Measurements from ENCODE around the gene ADK. TPM values are rescaled to one million over a fixed set of nuclear protein-coding genes. Genes with fewer than 3 reads are reported as not detected.
"Not testable (repeated sequence)": the region's sequence is repeated elsewhere in the genome, so short reads cannot be mapped to it uniquely, and the experiment has no call there.

ADK gene
- total RNA-seq, 1 experiment from 2014 or later, result 33.6 TPM

DNA sequence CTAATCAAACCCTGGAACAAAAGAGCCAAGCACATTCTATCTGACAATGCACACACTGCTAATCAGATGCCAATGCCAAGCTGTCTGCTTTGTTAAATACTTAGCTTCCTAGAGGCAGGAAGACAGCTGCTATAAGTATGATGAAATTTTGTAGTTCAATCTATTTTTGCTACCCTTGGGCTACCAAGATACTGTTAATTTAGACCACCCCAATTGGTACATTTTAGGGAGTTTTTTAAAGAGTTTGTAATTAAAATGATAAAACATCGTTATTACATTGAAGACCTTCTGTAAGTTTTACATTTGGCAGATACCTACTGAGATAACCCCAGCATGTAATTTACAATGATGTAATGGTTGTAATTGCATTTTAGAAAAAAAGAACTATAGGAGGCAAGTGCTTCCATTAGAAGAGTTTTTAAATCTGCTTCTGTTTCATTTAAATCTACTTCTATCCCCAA, 268.5 kb downstream of the ADK start:
- peak; percentile 60 for DNase-seq (ENCODE audit: low read depth)

DNA sequence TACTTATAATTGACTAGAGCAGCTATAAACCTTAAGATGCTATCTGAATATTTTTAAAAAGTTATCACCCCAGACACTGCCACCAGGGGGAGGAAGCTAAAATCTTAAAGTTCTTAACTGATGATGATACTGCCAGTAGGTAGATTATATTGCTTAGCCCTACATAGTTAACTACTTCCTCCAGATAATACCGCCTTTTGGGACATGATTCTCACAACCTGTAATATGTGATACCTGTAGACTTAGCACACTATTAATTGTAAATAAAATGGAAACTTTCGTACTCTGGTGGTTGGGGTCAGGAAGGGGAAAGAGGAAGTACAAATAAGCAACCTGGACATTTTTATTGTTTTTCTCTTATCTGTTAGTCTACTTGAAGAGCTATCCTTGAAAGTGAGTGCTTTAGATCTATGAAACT, 268.9 kb downstream of the ADK start:
- peak; percentile 53 for DNase-seq (ENCODE audit: low read depth)

DNA sequence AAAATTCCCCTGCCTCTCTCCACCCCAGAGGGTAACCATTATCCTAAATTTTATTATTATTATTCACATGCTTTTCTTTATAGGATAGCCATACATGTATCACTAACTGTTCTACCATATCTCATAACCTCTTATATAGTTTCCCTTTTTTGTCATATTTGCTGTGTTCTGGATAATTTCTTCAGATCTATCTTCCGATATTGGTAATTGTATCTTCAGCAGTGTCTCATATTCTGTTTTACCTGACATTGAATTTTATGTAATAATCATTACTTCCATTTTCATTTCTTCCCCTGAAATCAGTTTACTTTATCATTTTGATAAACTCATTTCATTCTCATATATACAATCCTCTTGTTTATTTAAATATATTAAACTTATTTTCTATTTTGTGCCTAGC, 273.5 kb downstream of the ADK start:
- DNase-seq (ENCODE audit: low read depth), result no peak

DNA sequence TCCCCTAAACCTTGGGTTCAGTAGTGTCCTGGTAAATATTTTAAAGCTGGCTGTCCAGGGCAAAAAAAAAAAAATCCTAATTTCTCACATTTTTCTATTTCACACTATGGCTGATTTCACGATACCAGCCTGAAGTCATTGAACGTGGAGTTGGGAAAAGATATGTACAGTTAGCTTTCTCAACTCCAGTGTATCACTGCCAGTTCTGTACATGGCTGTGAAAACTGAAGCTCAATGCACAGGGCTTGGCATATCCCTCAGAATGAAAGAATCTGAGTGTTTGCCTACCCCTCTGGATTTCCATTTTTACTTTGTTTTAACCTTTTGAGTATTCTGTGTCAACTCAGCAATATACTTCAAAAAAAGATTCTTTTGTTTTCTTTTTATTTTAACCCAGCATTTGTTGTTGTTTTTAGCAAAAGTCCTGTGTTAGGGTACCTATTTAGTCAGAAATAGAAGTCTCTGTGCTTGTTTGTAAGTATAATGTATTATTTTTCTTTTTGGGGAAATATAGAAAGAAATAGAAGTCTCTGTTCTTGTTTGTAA, 274.5 kb downstream of the ADK start:
- DNase-seq (ENCODE audit: low read depth), result no peak

DNA sequence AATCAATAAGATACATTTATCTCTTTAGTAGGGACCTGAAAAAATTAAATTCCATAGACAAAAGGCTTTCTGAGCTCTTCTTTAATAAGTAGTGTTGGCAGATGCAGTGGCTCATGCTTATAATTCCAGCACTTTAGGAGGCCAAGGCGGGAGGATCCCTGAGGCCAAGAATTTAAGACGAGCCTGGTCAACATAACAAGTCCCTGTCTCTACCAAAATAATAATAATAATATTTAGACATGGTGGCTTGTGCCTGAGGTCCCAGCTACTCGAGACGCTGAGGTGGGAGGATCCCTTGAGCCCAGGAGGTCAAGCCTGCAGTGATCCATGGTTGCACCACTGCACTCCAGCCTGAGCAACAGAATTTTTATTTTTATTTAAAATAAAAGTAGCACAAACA, 280.8 kb downstream of the ADK start:
- DNase-seq (ENCODE audit: low read depth), result no peak

DNA sequence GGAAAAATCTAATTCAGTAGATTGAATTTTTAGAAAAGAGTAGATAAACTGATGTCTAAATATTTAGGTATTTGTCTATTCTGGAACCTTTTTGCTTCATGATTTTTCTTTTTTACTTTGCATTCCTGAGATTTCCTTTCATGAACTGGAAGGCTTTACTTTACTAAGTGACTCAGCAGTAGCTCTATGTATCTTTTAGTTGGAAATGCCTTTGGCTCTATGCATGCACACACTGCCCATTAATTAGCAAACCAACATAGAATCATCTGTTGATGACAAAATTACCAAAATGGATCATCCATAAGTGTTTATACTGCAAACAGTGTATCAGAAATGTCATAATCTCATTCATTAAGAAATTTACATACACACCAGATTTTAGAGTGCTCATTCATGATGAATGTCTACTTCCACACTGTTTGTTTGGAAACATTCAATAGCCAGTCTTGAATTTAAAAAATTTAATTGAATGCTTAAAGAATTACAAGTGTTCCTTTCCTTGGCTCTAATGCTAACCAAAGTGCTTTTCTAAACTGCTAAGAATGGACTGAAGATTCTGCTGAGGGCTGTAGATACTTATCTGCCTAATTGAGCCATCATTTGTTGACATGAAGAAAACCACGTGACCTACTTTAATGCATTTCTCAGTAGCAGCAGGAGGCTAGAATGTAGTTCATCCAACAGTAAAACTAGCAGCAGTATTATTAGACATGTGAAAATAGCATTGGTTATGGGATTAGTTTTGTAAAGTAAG, 282.0 kb downstream of the ADK start:
- DNase-seq (ENCODE audit: low read depth), result peak; percentile 14

DNA sequence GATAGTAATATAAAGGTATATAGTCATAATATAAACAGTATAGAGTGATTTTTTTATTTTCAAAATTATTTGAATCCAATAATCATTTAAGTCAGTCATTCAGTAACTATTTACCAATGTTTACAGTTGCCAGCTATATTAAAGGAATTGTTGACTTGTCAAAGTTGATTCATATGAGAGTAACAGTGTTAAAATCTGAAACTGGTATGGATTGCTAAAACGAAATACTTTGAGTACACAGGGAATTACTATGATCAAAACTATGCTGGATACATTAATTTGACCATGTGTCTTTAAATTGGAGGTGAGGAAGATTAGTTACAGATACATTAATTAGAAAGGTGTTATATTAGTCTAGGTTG, 282.6 kb downstream of the ADK start:
- DNase-seq (ENCODE audit: low read depth), result no peak

DNA sequence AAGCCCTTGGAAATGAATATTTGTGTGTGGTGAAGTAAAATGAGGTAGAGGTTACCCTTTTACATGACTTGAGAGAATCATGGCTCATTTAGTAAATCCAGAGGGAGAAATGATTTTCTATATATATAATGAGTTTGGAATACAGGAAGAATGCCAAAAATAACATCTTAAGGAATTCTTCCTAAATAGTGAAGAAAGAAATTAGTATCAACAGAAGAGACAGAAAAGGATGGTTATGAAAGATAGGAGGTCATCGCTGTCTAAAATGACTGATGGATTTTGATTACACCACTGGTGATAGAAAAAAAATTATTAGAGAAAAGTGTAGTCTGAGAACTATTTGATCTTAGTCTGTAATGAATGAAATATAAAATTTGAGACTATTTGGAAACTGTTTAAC, 283.0 kb downstream of the ADK start:
- DNase-seq (ENCODE audit: low read depth), result no peak

DNA sequence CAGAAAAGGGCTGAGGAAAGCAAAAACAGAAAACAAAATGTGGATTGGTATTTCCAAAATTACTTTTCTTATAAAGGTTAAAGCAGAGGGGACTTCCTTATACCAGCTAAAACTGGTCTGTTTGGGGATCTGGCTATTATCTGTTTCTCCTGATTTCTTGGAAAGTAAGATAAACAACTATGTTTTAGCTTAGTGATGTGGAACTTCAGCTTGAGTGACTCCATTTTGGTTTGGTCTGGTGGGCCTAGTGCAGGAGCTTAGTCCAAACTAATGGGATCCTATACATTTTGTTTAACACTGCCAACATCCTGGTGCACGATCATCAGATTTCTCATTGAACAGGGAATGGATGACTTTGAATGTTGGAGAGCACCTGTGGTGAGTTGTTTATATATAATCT, 283.5 kb downstream of the ADK start:
- DNase-seq (ENCODE audit: low read depth), result no peak

DNA sequence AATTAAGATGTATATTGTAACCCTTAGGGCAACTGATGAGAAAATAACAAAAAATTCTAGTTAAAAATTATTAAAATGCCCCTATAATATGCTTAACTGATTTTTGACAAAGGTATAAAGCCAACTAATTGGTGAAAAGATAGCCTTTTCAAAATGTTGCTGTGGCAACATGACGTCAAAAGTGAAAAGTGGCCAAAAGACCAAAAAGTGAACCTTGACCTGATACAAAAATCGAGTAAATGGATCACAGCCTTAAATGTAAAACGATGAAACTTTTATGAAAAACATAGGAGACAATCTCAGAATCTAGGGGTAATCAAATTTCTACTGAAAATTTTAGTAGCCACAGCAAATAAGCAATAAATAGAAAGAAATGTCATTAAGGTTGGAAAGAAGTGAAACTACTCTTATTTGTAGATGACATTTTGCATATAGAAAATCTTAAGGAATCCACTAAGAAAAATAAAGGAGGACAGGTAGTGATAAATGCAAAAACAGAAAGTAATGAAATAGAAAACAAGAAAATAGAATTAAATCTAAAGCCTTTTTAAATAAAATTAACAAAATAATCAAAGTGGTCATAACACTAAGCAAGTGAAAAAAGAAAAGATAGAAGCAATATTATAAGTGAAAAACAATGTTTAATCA, 285.6 kb downstream of the ADK start:
- DNase-seq (ENCODE audit: low read depth), result no peak

DNA sequence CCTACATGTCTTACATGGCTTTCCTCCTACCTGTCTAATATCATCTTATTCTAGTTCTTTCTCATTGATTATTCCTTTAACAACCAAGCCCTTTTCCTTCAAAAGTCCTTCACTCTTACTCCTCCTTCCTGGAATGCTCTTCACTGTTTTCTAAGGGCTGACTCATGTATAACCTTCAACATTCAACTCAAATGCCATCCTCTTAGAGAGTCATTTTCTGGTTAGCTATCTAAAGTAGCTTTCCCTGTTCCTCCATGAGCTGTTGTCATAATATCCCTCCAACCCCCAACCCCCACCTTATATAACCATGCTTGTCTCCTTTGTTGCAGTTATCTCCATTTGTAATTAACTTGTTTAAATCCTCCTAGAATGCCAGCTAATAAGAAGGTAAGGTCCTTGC, 286.8 kb downstream of the ADK start:
- peak; percentile 48 for DNase-seq (ENCODE audit: low read depth)

DNA sequence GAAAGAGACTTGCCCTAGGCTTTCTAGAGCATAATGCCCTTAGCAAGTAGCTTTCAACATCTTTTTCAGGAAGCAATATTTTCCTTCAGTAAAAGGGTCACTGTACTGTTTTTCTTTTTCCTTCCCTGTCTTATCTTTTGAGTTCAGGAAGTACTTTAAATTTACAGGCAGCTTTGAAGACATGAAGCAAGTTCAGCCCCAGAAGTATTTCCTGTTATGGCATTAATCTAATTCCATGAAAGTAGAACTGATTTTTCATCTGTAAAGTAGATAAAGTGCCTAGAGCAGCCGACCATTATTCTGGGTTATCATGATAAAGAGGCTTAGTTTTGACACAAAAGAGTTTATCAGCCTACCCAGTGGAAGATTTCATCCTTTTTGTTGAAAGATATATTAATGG, 288.2 kb downstream of the ADK start:
- DNase-seq (ENCODE audit: low read depth), result no peak

DNA sequence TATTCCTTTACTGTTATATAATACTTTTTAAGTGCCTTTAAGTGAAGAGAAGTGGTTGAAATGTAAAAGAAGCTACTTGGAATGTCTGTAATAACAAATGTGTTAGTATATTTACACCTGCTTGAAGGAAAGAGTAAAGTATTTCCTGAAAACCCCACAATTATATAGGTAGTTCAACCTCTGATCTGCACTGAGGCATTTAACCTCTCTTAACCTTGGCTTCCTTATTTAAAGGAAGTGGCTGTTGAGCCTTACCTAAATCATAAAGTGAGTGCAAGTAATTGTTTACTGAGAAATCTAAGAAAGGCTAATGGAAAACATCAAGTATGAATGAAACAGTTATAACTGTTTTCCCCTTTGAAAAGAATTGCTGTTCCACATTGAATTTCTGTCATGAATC, 294.5 kb downstream of the ADK start:
- DNase-seq (ENCODE audit: low read depth), result no peak

DNA sequence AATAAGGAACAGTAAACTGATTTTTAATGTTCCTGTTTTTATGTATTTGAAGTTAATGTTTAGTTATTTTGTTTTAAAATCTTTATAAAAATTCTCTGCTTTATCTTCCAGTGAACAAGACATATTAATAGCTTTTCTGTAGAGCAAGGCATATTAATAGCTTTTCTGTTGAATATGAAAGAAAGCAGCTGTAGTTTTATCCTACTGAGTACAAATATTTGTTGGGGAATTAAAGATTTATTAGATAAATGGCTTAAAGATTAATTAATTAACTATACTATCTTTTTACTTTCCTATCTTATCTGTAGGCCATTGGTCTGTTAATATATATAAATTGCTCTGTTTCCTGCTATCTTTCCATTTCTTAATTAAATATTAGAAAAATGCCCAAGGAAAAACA, 299.6 kb downstream of the ADK start:
- no peak for DNase-seq (ENCODE audit: low read depth)

DNA sequence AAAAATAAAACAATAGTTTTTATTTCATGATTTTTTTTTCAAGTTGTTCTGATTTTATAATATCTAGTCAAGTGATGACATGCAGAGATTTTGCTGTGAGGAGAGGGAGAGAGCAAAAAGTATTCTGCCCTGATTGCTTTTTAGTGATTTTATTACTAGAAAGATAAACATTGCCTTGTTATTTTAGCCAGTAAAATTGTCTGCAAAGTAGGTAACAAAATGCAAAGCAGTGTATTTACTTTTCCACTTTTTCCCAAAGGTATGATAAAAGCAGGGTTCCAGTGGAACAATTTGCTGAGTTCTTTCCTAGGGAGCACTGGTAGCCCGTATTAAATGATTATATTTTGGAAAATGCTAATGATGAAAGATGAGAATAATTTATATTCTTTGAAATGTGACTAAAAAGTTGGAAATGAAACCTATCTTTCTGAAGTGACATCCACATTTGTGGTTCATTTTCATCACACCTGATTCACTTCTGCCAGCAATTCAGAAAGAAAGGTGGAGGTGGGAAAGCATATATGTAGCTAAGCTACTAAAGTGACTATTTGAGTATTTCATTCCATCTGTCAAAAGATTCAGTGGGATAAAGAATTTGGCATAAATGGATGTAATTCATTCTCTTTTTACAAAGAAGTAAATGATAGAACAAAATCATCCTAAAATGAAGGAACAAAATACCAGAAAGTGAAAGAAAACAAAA, 300.3 kb downstream of the ADK start:
- DNase-seq (ENCODE audit: low read depth), result no peak

DNA sequence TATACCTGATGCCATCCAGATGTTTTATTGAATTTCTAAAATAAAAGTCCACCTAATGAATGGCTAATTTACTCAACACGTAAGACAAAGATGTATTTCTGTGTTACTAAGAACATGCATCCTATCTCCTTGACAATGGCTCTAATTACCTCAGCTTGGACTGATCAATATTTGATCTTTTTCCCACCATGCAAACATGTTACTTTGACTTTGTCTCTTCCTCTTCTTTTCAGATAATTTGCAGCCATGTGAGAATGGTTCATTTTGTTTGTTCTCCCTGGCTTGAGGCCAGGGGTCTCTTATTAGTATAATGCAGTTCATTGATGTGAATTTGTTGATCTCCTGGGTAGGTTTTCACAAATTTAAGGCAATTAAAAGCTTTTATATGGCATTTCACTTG, 302.1 kb downstream of the ADK start:
- no peak for DNase-seq (ENCODE audit: low read depth)

DNA sequence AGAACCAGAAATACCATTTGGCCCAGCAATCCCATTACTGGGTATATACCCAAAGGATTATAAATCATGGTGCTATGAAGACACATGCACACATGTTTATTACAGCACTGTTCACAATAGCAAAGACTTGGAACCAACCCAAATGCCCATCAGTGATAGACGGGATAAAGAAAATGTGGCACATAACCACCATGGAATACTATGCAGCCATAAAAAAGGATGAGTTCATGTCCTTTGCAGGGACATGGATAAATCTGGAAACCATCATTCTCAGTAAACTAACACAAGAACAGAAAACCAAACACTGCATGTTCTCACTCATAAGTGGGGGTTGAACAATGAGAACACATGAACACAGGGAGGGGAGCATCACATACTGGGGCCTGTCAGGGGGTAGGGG, 306.5 kb downstream of the ADK start:
- not testable (repeated sequence) for DNase-seq (ENCODE audit: low read depth)

DNA sequence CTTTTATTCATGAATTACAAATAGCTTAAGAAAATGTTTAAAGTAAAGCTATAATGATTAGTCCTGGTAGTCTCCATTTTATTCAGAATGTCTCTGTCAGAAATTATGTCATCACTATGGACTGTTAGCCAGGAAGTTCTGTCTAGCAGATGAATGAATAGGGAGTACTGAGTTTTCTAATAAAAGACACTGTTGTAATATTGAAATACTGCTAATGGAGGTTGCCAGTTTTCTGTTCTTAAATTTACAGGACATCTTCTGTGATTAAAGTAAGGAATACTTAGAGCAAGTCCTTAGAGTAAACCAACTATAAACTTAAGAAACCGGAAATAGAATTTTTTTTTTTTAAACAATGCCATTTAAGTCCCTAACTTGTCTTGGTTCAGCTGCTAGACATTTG, 309.8 kb downstream of the ADK start:
- DNase-seq (ENCODE audit: low read depth), result no peak

DNA sequence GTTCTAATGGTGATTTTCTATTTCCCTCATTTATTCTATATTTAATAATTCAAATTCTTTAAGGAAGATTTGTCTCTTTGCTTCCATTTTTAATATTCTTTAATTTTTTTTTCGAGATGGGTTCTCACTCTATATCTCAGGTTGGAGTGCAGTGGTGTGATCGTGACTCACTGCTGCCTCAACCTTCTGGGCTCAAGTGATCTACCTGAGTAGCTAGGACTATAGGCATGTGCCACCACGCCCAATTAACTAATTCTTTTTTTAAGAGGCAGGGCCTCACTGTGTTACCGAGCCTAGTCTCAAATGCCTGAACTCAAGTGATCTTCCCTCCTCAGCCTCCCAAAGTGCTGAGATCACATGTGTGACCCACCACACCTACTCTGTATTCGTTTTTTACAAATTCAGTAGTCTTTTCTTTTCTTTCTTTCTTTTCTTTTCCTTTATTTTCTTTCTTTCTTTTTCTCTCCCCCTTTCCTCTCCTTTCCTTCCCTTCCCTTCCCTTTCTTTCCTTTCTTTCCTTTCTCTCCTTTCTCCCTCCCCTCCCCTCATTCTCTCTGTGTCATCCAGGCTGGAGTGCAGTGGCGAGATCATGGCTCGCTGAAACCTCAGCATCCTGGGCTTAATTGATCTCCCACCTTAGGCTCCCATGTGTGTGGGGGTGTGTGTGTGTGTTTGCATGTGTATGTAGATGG, 323.1 kb downstream of the ADK start:
- DNase-seq (ENCODE audit: low read depth), result no peak

DNA sequence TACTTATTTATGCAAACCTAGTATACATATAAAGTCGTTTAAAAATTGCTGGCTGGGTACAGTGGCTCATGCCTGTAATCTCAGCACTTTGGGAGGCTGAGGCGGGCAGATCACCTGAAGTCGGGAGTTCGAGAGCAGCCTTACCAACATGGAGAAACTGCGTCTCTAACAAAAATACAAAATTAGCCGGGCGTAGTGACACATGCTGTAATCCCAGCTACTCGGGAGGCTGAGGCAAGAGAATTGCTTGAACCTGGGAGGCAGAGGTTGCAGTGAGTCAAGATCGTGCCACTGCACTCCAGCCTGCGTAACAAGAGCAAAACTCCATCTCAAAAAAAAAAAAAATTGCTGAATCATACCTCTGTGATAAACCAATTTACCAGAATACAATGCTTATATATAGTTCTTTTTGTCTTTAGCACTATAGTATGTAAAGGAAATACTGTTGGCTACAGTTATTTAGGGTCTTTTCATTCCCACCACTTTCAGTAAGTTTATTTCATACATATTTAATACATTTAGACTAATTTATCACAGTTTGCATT, 325.2 kb downstream of the ADK start:
- not testable (repeated sequence) for DNase-seq (ENCODE audit: low read depth)

DNA sequence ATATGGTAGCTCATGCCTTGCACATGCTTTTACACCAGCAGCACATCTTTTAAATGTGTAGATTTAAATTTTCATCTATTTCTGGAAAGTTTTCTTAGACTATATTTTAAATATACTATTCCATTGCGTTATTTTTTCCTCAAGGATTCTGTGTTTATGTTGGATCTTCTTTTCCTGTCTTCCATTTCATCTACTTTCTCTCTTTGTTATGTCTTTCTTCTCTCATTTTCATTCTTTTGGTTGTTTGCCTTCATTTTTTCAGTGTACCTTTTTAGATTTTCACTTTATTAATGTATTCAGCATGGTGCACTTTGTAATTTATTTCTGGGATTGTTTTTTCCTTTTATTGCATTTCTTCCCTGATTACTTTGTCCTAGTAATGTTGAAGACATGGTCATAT, 329.8 kb downstream of the ADK start:
- no peak for DNase-seq (ENCODE audit: low read depth)

DNA sequence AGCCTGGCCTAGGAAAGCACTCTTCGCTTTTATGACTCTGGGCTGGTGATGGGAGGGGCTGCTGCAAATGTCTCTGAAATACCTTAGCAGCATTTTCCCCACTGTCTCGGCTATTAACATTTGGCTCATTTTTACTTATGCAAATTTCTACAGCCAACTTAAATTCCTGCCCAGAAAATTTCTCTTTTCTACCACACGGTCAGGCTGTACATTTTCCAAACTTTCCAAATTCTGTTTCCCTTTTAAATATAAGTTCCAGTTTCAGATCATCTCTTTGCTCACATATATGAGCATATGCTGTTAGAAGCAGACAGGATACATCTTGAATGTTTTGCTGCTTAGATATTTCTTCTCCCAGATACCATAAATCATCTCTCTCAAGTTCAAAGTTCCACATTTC, 332.3 kb downstream of the ADK start:
- no peak for DNase-seq (ENCODE audit: low read depth)

Measured in LHCN-M2 (cell line).